KG1 (cell line): Measurements from ENCODE around the gene NCAPG2.

Source experiments
- DNase-seq: peaks from one replicate; lab custom pipeline; 2025; lab: John Stamatoyannopoulos, UW

The NCAPG2 gene

GRCh38 chr7:158602041-158602440, 102.6 kb downstream of the NCAPG2 start:
- no peak for DNase-seq

DNA sequence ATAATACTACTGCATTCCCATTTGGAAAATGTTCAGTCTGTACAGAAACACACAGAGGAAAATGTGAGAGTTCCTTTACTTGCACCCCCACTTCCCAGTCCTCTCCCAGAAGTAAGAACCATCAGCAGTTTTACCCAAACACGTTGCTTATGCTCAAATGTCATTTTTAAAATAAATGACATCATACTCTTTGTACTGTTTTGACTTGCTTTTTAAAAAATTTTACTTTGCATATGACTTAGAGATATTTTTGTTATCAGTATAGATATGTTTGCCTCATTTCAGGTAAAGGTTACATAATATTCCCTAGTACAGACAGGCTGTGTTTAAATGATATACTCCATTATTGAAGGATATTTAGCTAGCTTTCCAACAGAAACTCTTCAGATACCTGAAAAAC, 103.5 kb downstream of the NCAPG2 start:
- DNase-seq: no peak

DNA sequence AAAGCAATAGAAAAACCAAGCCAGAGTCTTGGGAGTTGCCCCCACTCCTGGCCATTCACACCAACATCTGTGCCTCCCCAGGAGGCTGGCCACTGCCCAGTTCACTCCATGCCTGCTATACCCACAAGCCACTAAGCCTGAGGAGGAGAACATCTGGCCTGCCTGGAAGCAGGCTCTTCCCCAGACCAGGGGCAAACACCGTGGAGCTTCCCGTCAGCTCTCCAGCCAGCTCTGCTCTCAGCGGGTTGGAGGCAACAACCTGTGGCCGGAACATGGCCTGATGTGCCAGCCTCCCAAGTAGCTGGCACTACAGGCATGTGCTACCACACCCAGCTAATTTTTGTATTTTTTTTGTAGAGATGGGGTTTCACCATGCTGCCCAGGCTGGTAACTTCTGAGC, 107.9 kb downstream of the NCAPG2 start:
- DNase-seq: no peak

GRCh38 chr7:158596309-158596708, 108.3 kb downstream of the NCAPG2 start:
- no peak for DNase-seq

DNA sequence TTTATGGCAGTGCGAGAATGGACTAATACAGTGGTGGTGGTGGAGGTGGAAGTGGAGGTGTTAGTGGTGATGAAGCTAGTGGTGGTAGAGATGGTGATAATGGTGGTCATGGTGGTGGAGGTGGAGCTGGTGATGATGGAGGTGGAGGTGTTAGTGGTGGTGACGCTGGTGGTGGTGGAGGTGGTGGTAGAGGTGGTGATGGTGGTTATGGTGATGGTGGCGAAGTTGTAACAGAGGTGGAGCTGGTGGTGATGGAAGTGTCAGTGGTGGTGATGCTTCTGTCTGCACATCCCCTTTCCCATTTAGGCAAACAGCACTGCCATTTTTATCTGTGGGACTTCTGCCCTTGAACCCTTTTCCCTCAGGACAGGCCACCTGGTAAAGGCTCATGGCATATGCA, 109.5 kb downstream of the NCAPG2 start:
- DNase-seq: no peak

DNA sequence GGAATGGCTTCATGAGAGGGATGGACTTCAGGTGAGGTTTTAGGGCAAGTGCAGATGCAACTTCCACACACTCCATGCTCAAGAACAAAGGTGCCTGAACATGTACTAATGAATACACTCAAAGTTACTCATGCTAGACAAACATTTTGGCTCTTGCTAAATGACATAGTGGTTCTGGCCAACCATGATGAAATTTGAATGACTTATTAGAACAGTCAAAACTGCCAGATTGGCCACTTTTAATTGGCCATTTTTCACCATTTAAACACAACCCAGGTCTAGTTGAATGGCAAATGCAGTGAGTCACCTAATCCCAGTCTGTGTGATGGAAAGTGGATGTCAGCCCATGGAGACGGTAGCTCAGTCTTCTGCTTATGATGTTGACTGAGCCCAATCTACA, 112.1 kb downstream of the NCAPG2 start:
- DNase-seq: no peak

GRCh38 chr7:158591944-158592343, 112.7 kb downstream of the NCAPG2 start:
- DNase-seq: no peak

DNA sequence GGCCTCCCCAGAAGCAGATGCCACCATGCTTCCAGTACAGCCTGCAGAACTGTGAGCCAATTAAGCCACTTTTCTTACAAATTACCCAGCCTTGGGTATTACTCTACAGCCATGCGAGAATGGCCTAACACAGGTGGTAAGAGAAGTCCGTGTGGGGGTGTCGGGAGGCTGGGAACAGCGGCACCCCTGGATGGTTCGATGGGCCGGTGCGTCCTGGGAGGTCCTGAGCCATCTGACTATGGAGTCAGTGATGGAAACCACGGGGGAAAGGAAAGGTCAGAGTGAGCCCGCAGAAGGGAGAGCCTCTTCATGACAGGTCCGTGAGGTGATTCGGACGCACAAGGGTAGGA, 114.4 kb downstream of the NCAPG2 start:
- DNase-seq: no peak

DNA sequence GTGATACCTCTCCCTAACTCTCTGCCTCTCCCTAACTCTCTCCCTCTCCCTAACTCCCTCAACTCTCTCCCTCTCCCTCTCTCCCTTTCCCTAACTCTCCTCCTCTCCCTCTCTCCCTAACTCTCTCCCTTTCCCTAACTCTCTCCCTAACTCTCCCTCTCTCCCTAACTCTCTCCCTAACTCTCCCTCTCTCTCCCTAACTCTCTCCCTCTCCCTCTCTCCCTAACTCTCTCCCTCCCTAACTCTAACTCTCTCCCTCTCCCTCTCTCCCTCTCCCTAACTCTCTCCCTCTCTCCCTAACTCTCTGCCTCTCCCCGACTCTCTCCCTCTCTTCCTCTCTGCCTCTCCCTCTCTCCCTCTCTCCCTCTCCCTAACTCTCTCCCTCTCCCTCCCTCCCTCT, 115.0 kb downstream of the NCAPG2 start:
- no peak for DNase-seq

- no peak for DNase-seq
Observed at GRCh38 chr7:158588878-158589442, 115.6 kb downstream of the NCAPG2 start.

- DNase-seq: no peak
Observed at GRCh38 chr7:158588085-158588877, 116.3 kb downstream of the NCAPG2 start.

DNA sequence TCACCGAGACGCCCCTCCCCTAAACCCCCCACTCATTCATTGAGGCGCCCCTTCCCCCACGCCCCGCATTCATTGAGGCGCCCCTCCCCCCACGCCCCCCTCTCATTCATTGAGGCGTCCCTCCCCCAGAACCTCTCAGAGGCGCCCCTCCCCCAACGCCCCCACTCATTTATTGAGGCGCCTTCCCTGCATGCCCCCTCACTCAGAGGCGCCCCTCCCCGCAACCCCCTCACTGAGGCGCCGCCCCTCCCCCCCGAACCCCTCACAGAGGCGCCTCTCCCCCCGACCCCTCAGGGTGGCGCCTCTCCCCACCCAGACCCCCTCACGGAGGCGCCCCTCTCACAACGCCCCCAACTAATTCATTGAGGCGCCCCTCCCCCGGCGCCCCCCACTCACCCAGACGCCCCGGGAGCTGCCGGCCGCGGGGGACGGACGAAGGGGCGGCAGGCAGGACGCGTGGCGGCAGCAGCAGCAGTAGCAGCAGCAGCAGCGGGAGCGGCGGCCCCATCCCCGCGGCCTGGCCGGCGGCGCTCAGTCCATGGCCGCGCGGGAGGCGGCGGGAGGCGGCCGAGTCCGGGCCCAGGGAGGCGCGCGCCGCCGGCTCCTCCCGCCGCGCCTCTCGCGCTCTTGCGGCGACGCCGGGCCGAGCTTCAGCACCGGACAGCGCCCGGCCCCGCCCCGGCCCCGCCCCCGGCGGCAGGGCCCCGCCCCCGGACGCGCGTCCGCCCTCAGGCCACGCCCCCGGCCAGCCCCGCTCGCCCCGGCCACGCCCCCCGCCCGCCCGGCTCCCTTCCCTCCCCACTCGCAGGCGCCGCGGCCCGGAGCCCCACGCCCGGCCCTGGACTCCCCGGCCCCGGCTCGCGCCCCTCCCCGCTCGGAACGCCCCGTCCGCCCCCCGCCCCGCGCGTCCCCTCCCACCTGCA, 117.2 kb downstream of the NCAPG2 start, which contains the start of gene PTPRN2:
Gene PTPRN2 (minus strand): TSS at position 662 of the 923 bp plus-strand sequence.
- no peak for DNase-seq

DNA sequence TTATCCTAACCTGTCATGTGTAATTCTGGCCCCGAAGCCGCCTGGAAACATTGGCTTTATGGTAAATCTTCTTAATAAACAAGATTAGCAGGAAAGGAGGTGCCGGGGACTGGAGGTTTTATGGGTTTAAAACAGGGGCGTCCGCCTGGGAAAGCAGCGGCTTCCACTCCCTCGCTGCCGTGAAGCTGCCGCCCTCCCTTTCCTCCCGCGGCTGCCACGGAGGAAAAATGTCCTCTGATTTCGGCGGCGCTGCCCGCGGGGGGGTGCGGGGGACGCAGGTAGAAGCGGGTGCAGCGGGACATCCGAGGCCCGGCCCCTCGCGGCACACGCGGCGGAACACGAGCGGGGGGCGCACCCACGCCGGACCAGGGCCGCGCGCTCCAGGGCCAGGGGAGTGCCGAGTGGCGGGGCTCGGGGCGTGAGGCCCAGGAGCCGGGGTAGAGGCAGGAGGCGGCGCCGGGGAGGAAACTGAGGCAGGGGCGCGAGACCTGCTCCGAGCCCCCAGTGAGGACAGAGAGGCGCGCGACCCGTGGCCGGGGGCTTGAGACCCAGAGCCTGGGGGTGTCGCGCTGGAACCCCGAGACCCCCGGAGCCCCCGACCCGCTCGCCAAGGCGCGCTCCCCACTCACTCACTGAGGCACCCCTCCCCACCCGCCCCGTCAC, 118.0 kb downstream of the NCAPG2 start:
- DNase-seq: no peak

DNA sequence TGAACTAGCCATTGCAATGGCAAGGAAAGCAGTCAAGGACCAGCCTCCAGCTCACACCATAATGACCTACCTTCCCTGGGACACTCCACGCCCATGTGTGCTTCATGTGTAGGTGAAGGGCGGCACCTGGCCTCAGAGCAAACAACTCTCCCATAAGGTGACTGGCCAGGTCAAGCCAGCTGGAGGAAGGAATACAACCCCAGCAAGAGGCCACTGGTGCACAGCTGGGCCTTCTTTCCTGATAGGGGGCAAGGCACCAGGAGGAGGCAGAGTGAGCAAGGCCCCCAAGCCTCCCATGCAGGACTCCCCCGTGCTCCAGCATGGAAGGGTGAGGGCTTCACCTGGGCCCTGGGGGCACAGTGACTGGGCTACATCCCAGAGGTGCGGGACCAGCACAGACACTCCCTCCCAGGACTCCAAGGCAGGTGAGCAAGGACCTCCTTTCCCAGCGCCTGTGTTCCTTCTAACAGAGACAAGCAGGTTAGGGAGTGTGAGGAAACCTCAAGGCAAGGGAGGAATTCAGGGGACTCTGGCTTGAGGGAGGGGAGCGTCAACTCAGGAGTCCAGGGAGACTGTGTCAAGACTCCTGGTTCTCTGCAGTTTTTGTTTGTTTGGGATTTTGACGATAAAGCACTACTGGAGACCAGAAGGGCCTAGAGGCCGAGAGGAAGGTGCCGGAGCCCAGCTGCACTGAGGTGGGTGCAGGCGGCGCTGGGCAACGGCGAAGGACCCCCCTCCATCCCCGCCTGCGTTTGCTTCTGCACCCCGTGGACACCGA, 118.7 kb downstream of the NCAPG2 start:
- no peak for DNase-seq

DNA sequence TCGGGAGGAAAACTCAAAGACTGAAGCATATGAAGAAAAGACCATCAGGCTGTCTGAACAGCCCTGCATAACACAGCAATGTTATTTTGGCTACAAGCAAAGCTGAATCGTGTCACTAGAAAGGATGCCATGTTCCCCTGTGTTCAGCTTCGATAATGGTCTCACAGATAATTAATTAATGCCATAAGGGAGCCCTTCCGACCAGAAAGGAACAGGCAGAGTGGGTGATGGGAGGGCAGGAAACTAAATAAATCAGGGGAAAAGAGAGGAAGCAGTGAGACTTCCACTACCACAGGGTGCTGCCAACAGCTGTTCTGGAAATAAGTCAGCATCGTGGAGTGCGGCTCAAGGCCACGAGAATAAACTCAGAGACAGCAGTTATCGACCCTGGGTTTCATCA, 120.2 kb downstream of the NCAPG2 start:
- no peak for DNase-seq

GRCh38 chr7:158583810-158584209, 120.8 kb downstream of the NCAPG2 start:
- DNase-seq: no peak

DNA sequence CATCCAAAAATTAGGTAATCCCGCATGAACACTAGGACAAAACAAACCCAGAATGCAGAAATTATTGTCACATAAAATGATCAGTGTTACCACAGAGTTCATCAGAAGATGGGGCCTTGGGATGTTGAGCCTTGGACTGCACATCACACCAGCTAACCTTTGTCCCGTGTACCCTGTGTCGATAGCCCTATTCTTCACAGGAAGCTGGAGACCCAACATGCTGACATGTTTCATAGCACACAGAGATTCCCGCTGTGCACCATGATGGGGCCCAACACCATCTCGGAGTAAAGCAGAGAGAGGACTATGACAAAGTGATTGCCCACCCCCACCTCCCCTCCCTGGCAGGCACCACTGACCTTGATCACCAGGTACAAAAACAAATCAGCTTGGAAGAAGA, 121.5 kb downstream of the NCAPG2 start:
- no peak for DNase-seq

- DNase-seq: no peak
Observed at GRCh38 chr7:158582089-158582456, 122.5 kb downstream of the NCAPG2 start.

GRCh38 chr7:158581440-158582088, 123.0 kb downstream of the NCAPG2 start:
- no peak for DNase-seq
